Panc1 (cell line): ENCODE data around the gene NTNG1.

Experiments used
- POLR2AphosphoS5 ChIP-seq: IDR thresholded peaks from 2 replicates; pipeline ENCODE4 v1.6.1; 2012; ENCODE audit warnings: mild to moderate bottlenecking, low read depth, low read length, moderate library complexity
- SIN3A ChIP-seq: IDR thresholded peaks from 2 replicates; pipeline ENCODE4 v1.6.1; 2012; ENCODE audit warnings: low read depth, mild to moderate bottlenecking, low read length, moderate library complexity, borderline replicate concordance; ENCODE audit not compliant: insufficient read depth
- TF ChIP-seq, protein P1 (sequence below): fragments of 450-650 bp; IDR thresholded peaks from 2 replicates; pipeline ENCODE4 v1.5.1; 2017; ENCODE audit warnings: mild to moderate bottlenecking
- TF ChIP-seq, protein P2 (sequence below), 2 experiments: IDR thresholded peaks; 2 replicates each; pipeline ENCODE4 v1.6.1; 2011 to 2012; ENCODE audit warnings: low read depth in 2 of 2, control low read depth in 1 of 2, low read length in 1 of 2, mild to moderate bottlenecking in 1 of 2, moderate library complexity in 1 of 2; ENCODE audit not compliant: insufficient read depth in 1 of 2

DNA sequence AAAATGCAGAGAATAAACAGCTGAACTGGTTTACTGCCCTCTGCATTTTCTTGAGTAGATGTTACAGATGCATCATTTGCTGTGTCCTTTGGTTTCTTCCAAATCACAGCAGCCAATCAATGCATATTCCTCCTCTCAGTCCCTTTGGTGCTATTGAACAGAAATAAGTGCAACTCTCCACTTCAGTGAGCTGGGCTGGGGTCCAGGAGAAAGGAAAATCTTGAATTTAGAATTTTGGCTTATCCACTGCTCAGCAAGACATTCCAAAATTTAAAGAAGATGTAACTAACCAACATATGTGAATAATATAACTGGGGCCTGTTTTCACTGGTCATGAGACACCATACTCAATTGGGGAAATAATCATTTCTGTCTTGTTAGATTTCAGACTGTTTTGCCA is 45.2 kb upstream of the NTNG1 start:
- TF ChIP-seq, protein P1, sequence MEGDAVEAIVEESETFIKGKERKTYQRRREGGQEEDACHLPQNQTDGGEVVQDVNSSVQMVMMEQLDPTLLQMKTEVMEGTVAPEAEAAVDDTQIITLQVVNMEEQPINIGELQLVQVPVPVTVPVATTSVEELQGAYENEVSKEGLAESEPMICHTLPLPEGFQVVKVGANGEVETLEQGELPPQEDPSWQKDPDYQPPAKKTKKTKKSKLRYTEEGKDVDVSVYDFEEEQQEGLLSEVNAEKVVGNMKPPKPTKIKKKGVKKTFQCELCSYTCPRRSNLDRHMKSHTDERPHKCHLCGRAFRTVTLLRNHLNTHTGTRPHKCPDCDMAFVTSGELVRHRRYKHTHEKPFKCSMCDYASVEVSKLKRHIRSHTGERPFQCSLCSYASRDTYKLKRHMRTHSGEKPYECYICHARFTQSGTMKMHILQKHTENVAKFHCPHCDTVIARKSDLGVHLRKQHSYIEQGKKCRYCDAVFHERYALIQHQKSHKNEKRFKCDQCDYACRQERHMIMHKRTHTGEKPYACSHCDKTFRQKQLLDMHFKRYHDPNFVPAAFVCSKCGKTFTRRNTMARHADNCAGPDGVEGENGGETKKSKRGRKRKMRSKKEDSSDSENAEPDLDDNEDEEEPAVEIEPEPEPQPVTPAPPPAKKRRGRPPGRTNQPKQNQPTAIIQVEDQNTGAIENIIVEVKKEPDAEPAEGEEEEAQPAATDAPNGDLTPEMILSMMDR = no peak
- no peak for TF ChIP-seq POLR2AphosphoS5
- TF ChIP-seq SIN3A = no peak
- TF ChIP-seq, protein P2, sequence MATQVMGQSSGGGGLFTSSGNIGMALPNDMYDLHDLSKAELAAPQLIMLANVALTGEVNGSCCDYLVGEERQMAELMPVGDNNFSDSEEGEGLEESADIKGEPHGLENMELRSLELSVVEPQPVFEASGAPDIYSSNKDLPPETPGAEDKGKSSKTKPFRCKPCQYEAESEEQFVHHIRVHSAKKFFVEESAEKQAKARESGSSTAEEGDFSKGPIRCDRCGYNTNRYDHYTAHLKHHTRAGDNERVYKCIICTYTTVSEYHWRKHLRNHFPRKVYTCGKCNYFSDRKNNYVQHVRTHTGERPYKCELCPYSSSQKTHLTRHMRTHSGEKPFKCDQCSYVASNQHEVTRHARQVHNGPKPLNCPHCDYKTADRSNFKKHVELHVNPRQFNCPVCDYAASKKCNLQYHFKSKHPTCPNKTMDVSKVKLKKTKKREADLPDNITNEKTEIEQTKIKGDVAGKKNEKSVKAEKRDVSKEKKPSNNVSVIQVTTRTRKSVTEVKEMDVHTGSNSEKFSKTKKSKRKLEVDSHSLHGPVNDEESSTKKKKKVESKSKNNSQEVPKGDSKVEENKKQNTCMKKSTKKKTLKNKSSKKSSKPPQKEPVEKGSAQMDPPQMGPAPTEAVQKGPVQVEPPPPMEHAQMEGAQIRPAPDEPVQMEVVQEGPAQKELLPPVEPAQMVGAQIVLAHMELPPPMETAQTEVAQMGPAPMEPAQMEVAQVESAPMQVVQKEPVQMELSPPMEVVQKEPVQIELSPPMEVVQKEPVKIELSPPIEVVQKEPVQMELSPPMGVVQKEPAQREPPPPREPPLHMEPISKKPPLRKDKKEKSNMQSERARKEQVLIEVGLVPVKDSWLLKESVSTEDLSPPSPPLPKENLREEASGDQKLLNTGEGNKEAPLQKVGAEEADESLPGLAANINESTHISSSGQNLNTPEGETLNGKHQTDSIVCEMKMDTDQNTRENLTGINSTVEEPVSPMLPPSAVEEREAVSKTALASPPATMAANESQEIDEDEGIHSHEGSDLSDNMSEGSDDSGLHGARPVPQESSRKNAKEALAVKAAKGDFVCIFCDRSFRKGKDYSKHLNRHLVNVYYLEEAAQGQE (IDR thresholded peaks at IDR 0.05; ENCODE audit: insufficient read depth in 1 of 2, low read depth in 2 of 2, low read length in 1 of 2) = no peak
